WERI-Rb-1 (cell line): ENCODE measurements around the gene SPATA13.

Source experiments
- DNase-seq: peaks from one replicate; pipeline ENCODE4 v3.0.0-alpha.2; 2020
- H3K27ac ChIP-seq: fragments of 250-450 bp; sonication (Bioruptor Pico); 2 replicates; pipeline ENCODE4 v1.5.1; 2020; ENCODE audit warnings: mild to moderate bottlenecking, moderate library complexity
- H3K27me3 ChIP-seq: fragments of 250-450 bp; sonication (Bioruptor Pico); 2 replicates; pipeline ENCODE4 v1.5.1; 2021; ENCODE audit warnings: mild to moderate bottlenecking, low read depth, moderate library complexity; ENCODE audit not compliant: insufficient read depth, severe bottlenecking
- H3K36me3 ChIP-seq: fragments of 250-450 bp; sonication (Bioruptor Pico); 2 replicates; pipeline ENCODE4 v1.5.1; 2020; ENCODE audit warnings: mild to moderate bottlenecking, moderate library complexity
- H3K4me3 ChIP-seq: 2 replicates; pipeline ENCODE4 v1.5.1; 2011; ENCODE audit warnings: low read depth, mild to moderate bottlenecking, control low read depth, low read length
- H3K9me3 ChIP-seq: fragments of 250-450 bp; sonication (Bioruptor Pico); 2 replicates; pipeline ENCODE4 v1.5.1; 2021; ENCODE audit warnings: mild to moderate bottlenecking, moderate library complexity; ENCODE audit not compliant: severe bottlenecking
- CTCF ChIP-seq: IDR thresholded peaks from 2 replicates; pipeline ENCODE4 v1.5.1; 2011; ENCODE audit warnings: low read depth, mild to moderate bottlenecking, control low read depth, inconsistent platforms, low read length

SPATA13 gene

GRCh38 chr13:24274452-24275021, 114.0 kb downstream of the SPATA13 start:
- DNase-seq, result no peak
- TF ChIP-seq CTCF, result no peak
- Histone ChIP-seq H3K36me3 (no peaks in the 10 kb centered on the region), H3K27ac (no peak overlapping the region), H3K27me3 (no peaks in the 10 kb centered on the region), H3K4me3 (no peak overlapping the region), H3K9me3 (no peaks in the 10 kb centered on the region)

- H3K4me3 ChIP-seq, result no peak overlapping the region
- peaks cover under 1% of the 10 kb centered on the region for H3K27me3 ChIP-seq
- no peaks in the 10 kb centered on the region for H3K9me3 ChIP-seq
- no peak for DNase-seq
- no peak overlapping the region for H3K27ac ChIP-seq
- H3K36me3 ChIP-seq, result no peaks in the 10 kb centered on the region
- TF ChIP-seq CTCF, result no peak
Observed at GRCh38 chr13:24275041-24275440, 114.5 kb downstream of the SPATA13 start.

GRCh38 chr13:24276306-24276705, 115.8 kb downstream of the SPATA13 start:
- Histone ChIP-seq H3K36me3 (no peaks in the 10 kb centered on the region), H3K27me3 (peaks cover 3% of the 10 kb centered on the region), H3K4me3 (no peak overlapping the region), H3K27ac (no peak overlapping the region), H3K9me3 (no peaks in the 10 kb centered on the region)
- DNase-seq, result no peak
- no peak for TF ChIP-seq CTCF

- H3K27ac ChIP-seq, result no peak overlapping the region
- DNase-seq, result no peak
- H3K9me3 ChIP-seq, result no peaks in the 10 kb centered on the region
- peaks cover 3% of the 10 kb centered on the region for H3K27me3 ChIP-seq
- H3K4me3 ChIP-seq, result no peak overlapping the region
- no peaks in the 10 kb centered on the region for H3K36me3 ChIP-seq
- no peak for TF ChIP-seq CTCF
Observed at GRCh38 chr13:24276861-24277260, 116.3 kb downstream of the SPATA13 start.

- no peaks in the 10 kb centered on the region for H3K36me3 ChIP-seq
- no peak overlapping the region for H3K27ac ChIP-seq
- H3K9me3 ChIP-seq, result no peaks in the 10 kb centered on the region
- no peak for DNase-seq
- H3K27me3 ChIP-seq, result peaks cover 3% of the 10 kb centered on the region
- no peak for TF ChIP-seq CTCF
- H3K4me3 ChIP-seq, result no peak overlapping the region
Observed at GRCh38 chr13:24277761-24278160, 117.2 kb downstream of the SPATA13 start.

- H3K4me3 ChIP-seq, result no peak overlapping the region
- H3K9me3 ChIP-seq, result no peaks in the 10 kb centered on the region
- no peaks in the 10 kb centered on the region for H3K36me3 ChIP-seq
- no peak for DNase-seq
- H3K27ac ChIP-seq, result no peak overlapping the region
- H3K27me3 ChIP-seq, result peaks cover 3% of the 10 kb centered on the region
- no peak for TF ChIP-seq CTCF
Observed at GRCh38 chr13:24279327-24280110, 119.0 kb downstream of the SPATA13 start.
